Mucosa of rectum (tissue), 2 donors: ENCODE measurements around the gene NOXRED1.

Experiments used
- H3K27ac ChIP-seq, 2 donors: one replicate each; pipeline ENCODE4 v1.7.0; 2013; ENCODE audit warnings: inconsistent platforms in 2 of 2, low read depth in 2 of 2, low read length in 2 of 2
- H3K27me3 ChIP-seq, 2 donors: one replicate each; pipeline ENCODE4 v1.7.0; 2013; ENCODE audit warnings: low read length in 2 of 2; ENCODE audit not compliant: control insufficient read depth in 2 of 2, insufficient read depth in 2 of 2
- H3K36me3 ChIP-seq, 2 donors: one replicate each; pipeline ENCODE4 v1.7.0; 2013; ENCODE audit warnings: low read length in 2 of 2; ENCODE audit not compliant: control insufficient read depth in 2 of 2, insufficient read depth in 2 of 2
- H3K4me1 ChIP-seq, 2 donors: one replicate each; pipeline ENCODE4 v1.7.0; 2013; ENCODE audit warnings: low read length in 2 of 2, mild to moderate bottlenecking in 1 of 2; ENCODE audit not compliant: control insufficient read depth in 2 of 2, insufficient read depth in 2 of 2
- H3K4me3 ChIP-seq, 2 donors: one replicate each; pipeline ENCODE4 v1.7.0; 2013; ENCODE audit warnings: low read length in 2 of 2
- H3K9ac ChIP-seq, 2 donors: one replicate each; pipeline ENCODE4 v1.7.0; 2013; ENCODE audit warnings: low read length in 2 of 2, low read depth in 1 of 2, mild to moderate bottlenecking in 1 of 2
- H3K9me3 ChIP-seq, 2 donors: one replicate each; pipeline ENCODE4 v1.7.0; 2013; ENCODE audit warnings: low read length in 2 of 2; ENCODE audit not compliant: control insufficient read depth in 2 of 2
- donor health status: healthy.
- donor health status: Normal muscosa, but diverticular disease.

The NOXRED1 gene

GRCh38 chr14:77353469-77354141 is 69.7 kb downstream of the NOXRED1 start:
- Histone ChIP-seq H3K27ac (no peak overlapping the region), H3K4me1 (no peaks in the 10 kb centered on the region), H3K27me3 (no peaks in the 10 kb centered on the region), H3K9me3 (no peaks in the 10 kb centered on the region), H3K4me3 (no peak overlapping the region), H3K36me3 (peaks cover 2 to 10% of the 10 kb centered on the region in 2 donors), H3K9ac (no peak overlapping the region)

- no peaks in the 10 kb centered on the region for H3K27me3 ChIP-seq
- no peak overlapping the region for H3K4me3 ChIP-seq
- no peaks in the 10 kb centered on the region for H3K4me1 ChIP-seq
- H3K9me3 ChIP-seq: no peaks in the 10 kb centered on the region
- no peak overlapping the region for H3K27ac ChIP-seq
- no peak overlapping the region for H3K9ac ChIP-seq
- peaks cover 12 to 16% of the 10 kb centered on the region in 2 donors for H3K36me3 ChIP-seq
Measured at GRCh38 chr14:77347751-77348150, 75.6 kb downstream of the NOXRED1 start.

- Histone ChIP-seq H3K4me3 (no peak overlapping the region), H3K27ac (no peak overlapping the region), H3K9me3 (no peaks in the 10 kb centered on the region), H3K36me3 (peaks cover 17 to 19% of the 10 kb centered on the region in 2 donors), H3K4me1 (no peaks in the 10 kb centered on the region), H3K27me3 (no peaks in the 10 kb centered on the region), H3K9ac (no peak overlapping the region)
Measured at GRCh38 chr14:77346495-77346894, 76.8 kb downstream of the NOXRED1 start.

- Histone ChIP-seq H3K9ac (no peak overlapping the region), H3K9me3 (no peaks in the 10 kb centered on the region), H3K4me3 (no peak overlapping the region), H3K27me3 (no peaks in the 10 kb centered on the region), H3K4me1 (no peaks in the 10 kb centered on the region), H3K27ac (no peak overlapping the region), H3K36me3 (peaks cover 17 to 21% of the 10 kb centered on the region in 2 donors)
Measured at GRCh38 chr14:77344377-77344996, 78.8 kb downstream of the NOXRED1 start.
